GM13977 (cell line): ENCODE measurements around the gene MEF2A.

ENCODE experiments used
- DNase-seq: peaks from one replicate; pipeline ENCODE4 v3.0.0; 2012; ENCODE audit warnings: low spot score
- CTCF ChIP-seq: IDR thresholded peaks from 2 replicates; pipeline ENCODE4 v1.5.1; 2012; ENCODE audit warnings: mild to moderate bottlenecking, control low read depth; ENCODE audit not compliant: insufficient read depth; ENCODE audit errors: extremely low read depth, missing control alignments
- in situ Hi-C: fragments of 300-500 bp; cut with MboI; formaldehyde crosslinking; loops from one replicate; pipeline ENCODE4 v1.12.0; 2022; ENCODE audit warnings: low sequenced_read_pairs, low pct_unique_long_range_greater_than_20kb, mixed read lengths, inconsistent platforms; ENCODE audit not compliant: unreplicated experiment

The MEF2A gene

GRCh38 chr15:99574048-99574447 lies 8.3 kb downstream of the MEF2A start:
- no peak for TF ChIP-seq CTCF
- in situ Hi-C loops = no loop called here
- no peak for DNase-seq

- TF ChIP-seq CTCF = no peak
- in situ Hi-C loops = no loop called here
- DNase-seq = no peak
Observed at GRCh38 chr15:99574502-99574901, 8.7 kb downstream of the MEF2A start.

DNA sequence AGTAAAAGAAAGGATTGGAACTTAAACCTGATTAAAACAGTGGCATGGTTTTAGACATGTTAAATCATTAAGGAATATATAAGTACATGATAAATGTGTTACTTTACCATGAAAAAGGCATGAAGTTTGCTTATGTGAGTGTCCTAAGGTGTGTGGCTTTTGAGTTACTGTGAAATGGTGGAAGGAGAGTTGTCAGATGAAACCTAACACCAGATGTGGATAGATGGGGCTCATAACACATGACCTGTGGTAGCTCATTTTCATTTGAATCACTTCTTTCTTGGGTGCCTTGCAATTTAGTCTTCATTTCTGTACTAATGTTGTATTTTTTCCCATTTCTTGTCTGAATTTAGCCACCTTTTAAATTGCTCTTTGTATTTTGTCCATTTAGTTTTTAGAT lies 13.0 kb downstream of the MEF2A start:
- in situ Hi-C loops = no loop called here
- no peak for DNase-seq
- no peak for TF ChIP-seq CTCF

DNA sequence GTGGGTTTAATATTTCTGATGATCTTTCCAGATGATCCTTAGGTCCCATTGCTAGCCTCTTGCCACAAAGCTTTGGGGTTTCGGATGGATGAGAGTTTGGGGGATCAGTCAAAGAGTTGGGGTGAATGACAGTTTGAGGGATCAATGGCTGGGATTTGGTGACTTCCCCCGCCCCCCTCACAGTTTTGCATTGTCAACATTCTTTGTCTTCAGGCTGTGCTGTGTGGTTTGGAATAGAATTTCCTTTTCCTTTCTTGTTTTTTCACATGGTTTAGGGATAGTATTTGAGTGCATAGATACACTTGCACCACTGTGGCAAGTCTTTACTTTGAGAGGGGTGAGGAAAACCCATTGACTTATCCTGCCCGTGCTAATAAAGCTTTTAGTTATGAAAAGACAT lies 14.3 kb downstream of the MEF2A start:
- in situ Hi-C loops = no loop called here
- no peak for TF ChIP-seq CTCF
- DNase-seq = no peak

GRCh38 chr15:99582508-99582960 lies 16.8 kb downstream of the MEF2A start:
- in situ Hi-C loops = no loop called here
- DNase-seq = no peak

DNA sequence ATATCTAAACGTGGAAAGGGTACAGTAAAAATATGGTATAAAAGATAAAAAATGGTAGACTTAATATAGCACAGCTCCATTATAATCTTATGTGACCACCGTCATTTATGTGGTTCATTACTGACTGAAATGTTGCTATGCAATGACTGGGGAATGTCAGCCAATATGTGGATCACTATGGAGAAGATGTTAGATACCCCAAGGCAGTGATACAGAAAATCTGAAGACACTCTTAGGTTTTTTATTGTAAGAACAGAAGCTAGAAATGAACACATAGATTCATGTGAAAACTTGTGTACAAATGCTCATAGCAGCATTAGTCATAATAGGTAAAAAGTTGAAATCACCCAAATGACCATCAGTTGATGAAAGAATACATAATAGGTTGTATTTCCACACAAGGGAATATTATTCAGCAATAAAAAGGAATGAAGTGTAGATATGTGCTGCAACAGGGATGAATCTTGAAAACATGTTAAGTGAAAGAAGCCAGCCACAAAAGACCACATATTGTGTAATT lies 18.4 kb downstream of the MEF2A start:
- TF ChIP-seq CTCF = no peak
- in situ Hi-C loops = no loop called here

More at GRCh38 chr15:99582508-99582960, 16.8 kb downstream of the MEF2A start:
- no peak for TF ChIP-seq CTCF

DNA sequence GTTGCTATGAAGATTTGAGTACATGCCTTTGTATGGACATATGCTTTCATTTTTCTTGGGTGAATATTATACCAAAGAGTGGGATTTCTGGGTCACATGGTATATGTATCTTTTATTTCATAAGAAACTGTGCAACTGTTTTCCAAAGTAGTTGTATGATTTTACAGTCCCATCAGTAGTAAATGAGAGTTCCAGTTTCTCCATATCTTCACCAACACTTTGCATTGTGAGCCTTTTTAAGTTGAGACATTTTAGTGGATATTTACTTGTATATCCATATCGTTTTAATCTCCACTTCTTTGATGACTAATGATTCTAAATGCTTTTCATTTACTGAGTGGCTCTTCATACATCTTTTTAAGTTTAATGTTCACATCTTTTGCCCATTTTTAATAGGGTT lies 20.3 kb downstream of the MEF2A start:
- in situ Hi-C loops = no loop called here

More for the DNA sequence above, 18.4 kb downstream of the MEF2A start:
- no peak for DNase-seq

More for the DNA sequence above, 20.3 kb downstream of the MEF2A start:
- no peak for TF ChIP-seq CTCF
- no peak for DNase-seq
